Measurements from ENCODE around the gene LARP1.

- TF ChIP-seq, protein P1, sequence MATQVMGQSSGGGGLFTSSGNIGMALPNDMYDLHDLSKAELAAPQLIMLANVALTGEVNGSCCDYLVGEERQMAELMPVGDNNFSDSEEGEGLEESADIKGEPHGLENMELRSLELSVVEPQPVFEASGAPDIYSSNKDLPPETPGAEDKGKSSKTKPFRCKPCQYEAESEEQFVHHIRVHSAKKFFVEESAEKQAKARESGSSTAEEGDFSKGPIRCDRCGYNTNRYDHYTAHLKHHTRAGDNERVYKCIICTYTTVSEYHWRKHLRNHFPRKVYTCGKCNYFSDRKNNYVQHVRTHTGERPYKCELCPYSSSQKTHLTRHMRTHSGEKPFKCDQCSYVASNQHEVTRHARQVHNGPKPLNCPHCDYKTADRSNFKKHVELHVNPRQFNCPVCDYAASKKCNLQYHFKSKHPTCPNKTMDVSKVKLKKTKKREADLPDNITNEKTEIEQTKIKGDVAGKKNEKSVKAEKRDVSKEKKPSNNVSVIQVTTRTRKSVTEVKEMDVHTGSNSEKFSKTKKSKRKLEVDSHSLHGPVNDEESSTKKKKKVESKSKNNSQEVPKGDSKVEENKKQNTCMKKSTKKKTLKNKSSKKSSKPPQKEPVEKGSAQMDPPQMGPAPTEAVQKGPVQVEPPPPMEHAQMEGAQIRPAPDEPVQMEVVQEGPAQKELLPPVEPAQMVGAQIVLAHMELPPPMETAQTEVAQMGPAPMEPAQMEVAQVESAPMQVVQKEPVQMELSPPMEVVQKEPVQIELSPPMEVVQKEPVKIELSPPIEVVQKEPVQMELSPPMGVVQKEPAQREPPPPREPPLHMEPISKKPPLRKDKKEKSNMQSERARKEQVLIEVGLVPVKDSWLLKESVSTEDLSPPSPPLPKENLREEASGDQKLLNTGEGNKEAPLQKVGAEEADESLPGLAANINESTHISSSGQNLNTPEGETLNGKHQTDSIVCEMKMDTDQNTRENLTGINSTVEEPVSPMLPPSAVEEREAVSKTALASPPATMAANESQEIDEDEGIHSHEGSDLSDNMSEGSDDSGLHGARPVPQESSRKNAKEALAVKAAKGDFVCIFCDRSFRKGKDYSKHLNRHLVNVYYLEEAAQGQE (IDR thresholded peaks at IDR 0.05): no peak
- TF ChIP-seq POLR2A (IDR thresholded peaks at IDR 0.05; ENCODE audit: low read length): no peak; the same call in 1 of the 2 replicates
- peak in 1 of 2 experiments; percentile 34; a peak in 1 of 5 replicates for TF ChIP-seq EP300 (IDR thresholded peaks at IDR 0.05)
These were observed at the start of gene LARP1 for GRCh38 chr5:154755361-154756008.

Data from A549 (cell line).